ENCODE results near the gene TSPAN9. TPM values are rescaled to one million over a fixed set of nuclear protein-coding genes. Genes with fewer than 3 reads are reported as not detected.

TSPAN9 gene
- total and polyA plus RNA-seq, 4 donors = 7.1 to 50.6 (median 35.5) TPM

DNA sequence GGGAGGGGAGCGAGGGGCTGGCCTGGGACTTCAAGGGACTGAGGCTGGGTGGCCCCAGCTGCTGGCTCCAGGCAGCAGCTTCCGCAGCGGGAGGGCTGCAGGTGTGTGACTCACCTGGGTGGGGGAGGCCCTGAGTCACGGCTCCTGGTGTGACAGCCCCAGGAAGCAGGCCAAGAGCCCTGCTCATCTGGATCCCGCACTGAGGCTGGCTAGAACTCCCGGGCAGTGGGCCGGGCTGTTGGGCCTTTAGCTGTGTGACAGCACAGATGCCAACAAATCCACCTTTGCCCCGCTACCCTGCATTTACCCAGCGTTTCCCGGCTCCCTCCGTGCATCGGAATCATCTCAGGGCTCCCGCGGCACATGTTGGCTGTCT is 233.8 kb downstream of the TSPAN9 start:
- Histone ChIP-seq H3K4me1 (ENCODE audit: control insufficient read depth in 1 of 2, insufficient read depth in 2 of 2, low read length in 2 of 2) (no peaks in the 10 kb centered on the region), H3K36me3 (ENCODE audit: control insufficient read depth in 1 of 2, insufficient read depth in 2 of 2, low read length in 1 of 2) (no peaks in the 10 kb centered on the region), H3K9me3 (ENCODE audit: control insufficient read depth, low read length) (no peaks in the 10 kb centered on the region), H3K4me3 (ENCODE audit: low read length in 2 of 2) (no peak overlapping the region), H3K27ac (ENCODE audit: low read depth in 1 of 2, low read length in 2 of 2) (no peak overlapping the region), H3K27me3 (ENCODE audit: control insufficient read depth in 1 of 2, insufficient read depth in 2 of 2, low read length in 1 of 2) (no peaks in the 10 kb centered on the region)
- 73 to 81% methylated on average over 11 to 14 of the region's 14 CpGs for WGBS, 2 donors
- intact Hi-C loops (cut with DNase I) = no loop called here
- no peak for DNase-seq
- no peak for ATAC-seq (ENCODE audit: low FRiP score)

- DNase-seq (no peak), ATAC-seq (ENCODE audit: low FRiP score) (no peak)
- Histone ChIP-seq H3K27ac (ENCODE audit: low read depth in 1 of 2, low read length in 2 of 2) (no peak overlapping the region), H3K4me3 (ENCODE audit: low read length in 2 of 2) (no peak overlapping the region), H3K27me3 (ENCODE audit: control insufficient read depth in 1 of 2, insufficient read depth in 2 of 2, low read length in 1 of 2) (no peaks in the 10 kb centered on the region), H3K9me3 (ENCODE audit: control insufficient read depth, low read length) (no peaks in the 10 kb centered on the region), H3K4me1 (ENCODE audit: control insufficient read depth in 1 of 2, insufficient read depth in 2 of 2, low read length in 2 of 2) (no peaks in the 10 kb centered on the region), H3K36me3 (ENCODE audit: control insufficient read depth in 1 of 2, insufficient read depth in 2 of 2, low read length in 1 of 2) (no peaks in the 10 kb centered on the region)
- intact Hi-C loops (cut with DNase I) = no loop called here
- WGBS, 2 donors = 75 to 78% methylated on average over 14 of the region's 14 CpGs
These were observed 234.4 kb downstream of the TSPAN9 start for GRCh38 chr12:3311491-3312103.

DNA sequence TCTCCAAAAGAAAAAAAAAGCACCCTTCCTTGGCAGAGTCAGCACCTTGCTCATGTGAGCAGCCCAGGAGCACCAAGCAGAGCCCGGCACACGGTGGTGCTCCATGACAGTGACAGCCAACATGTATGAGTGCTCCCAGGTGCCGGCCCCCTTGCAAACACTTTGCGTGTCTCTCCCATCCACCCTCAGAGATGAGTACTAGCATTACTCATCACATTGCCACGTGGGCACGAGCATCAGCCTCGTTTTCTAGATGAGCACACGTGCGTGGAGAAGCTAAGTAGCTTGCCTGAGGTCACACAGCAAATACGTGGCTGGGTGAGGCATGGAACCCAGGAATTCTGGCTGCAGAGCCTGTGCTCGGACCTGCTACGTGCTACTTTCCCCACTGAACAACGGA is 235.9 kb downstream of the TSPAN9 start:
- 74% methylated on average over 13 of the region's 13 CpGs for WGBS, 2 donors
- ATAC-seq (ENCODE audit: low FRiP score) (no peak), DNase-seq (no peak)
- intact Hi-C loops (cut with DNase I) = no loop called here
- Histone ChIP-seq H3K4me1 (ENCODE audit: control insufficient read depth in 1 of 2, insufficient read depth in 2 of 2, low read length in 2 of 2) (no peaks in the 10 kb centered on the region), H3K36me3 (ENCODE audit: control insufficient read depth in 1 of 2, insufficient read depth in 2 of 2, low read length in 1 of 2) (no peaks in the 10 kb centered on the region), H3K4me3 (ENCODE audit: low read length in 2 of 2) (no peak overlapping the region), H3K27ac (ENCODE audit: low read depth in 1 of 2, low read length in 2 of 2) (no peak overlapping the region), H3K9me3 (ENCODE audit: control insufficient read depth, low read length) (no peaks in the 10 kb centered on the region), H3K27me3 (ENCODE audit: control insufficient read depth in 1 of 2, insufficient read depth in 2 of 2, low read length in 1 of 2) (no peaks in the 10 kb centered on the region)

GRCh38 chr12:3313675-3314663 is 236.8 kb downstream of the TSPAN9 start:
- ATAC-seq (ENCODE audit: low FRiP score) = no peak
- intact Hi-C loops (cut with DNase I) = no loop called here
- no peak for DNase-seq
- WGBS, 2 donors = 44 to 52% methylated on average over 13 of the region's 13 CpGs
- Histone ChIP-seq H3K4me3 (ENCODE audit: low read length in 2 of 2) (no peak overlapping the region), H3K4me1 (ENCODE audit: control insufficient read depth in 1 of 2, insufficient read depth in 2 of 2, low read length in 2 of 2) (no peaks in the 10 kb centered on the region), H3K36me3 (ENCODE audit: control insufficient read depth in 1 of 2, insufficient read depth in 2 of 2, low read length in 1 of 2) (no peaks in the 10 kb centered on the region), H3K27ac (ENCODE audit: low read depth in 1 of 2, low read length in 2 of 2) (no peak overlapping the region), H3K9me3 (ENCODE audit: control insufficient read depth, low read length) (no peaks in the 10 kb centered on the region), H3K27me3 (ENCODE audit: control insufficient read depth in 1 of 2, insufficient read depth in 2 of 2, low read length in 1 of 2) (no peaks in the 10 kb centered on the region)

- DNase-seq = no peak
- Histone ChIP-seq H3K27me3 (ENCODE audit: control insufficient read depth in 1 of 2, insufficient read depth in 2 of 2, low read length in 1 of 2) (no peaks in the 10 kb centered on the region), H3K36me3 (ENCODE audit: control insufficient read depth in 1 of 2, insufficient read depth in 2 of 2, low read length in 1 of 2) (no peaks in the 10 kb centered on the region), H3K4me3 (ENCODE audit: low read length in 2 of 2) (no peak overlapping the region), H3K27ac (ENCODE audit: low read depth in 1 of 2, low read length in 2 of 2) (no peak overlapping the region), H3K9me3 (ENCODE audit: control insufficient read depth, low read length) (no peaks in the 10 kb centered on the region), H3K4me1 (ENCODE audit: control insufficient read depth in 1 of 2, insufficient read depth in 2 of 2, low read length in 2 of 2) (no peaks in the 10 kb centered on the region)
- ATAC-seq (ENCODE audit: low FRiP score) = no peak
- intact Hi-C loops (cut with DNase I) = no loop called here
- WGBS, 2 donors = 5 to 12% methylated on average over 11 of the region's 11 CpGs
These were observed 238.1 kb downstream of the TSPAN9 start for GRCh38 chr12:3315201-3315661.

- Histone ChIP-seq H3K36me3 (ENCODE audit: control insufficient read depth in 1 of 2, insufficient read depth in 2 of 2, low read length in 1 of 2) (no peaks in the 10 kb centered on the region), H3K9me3 (ENCODE audit: control insufficient read depth, low read length) (no peaks in the 10 kb centered on the region), H3K4me3 (ENCODE audit: low read length in 2 of 2) (no peak overlapping the region), H3K4me1 (ENCODE audit: control insufficient read depth in 1 of 2, insufficient read depth in 2 of 2, low read length in 2 of 2) (no peaks in the 10 kb centered on the region), H3K27me3 (ENCODE audit: control insufficient read depth in 1 of 2, insufficient read depth in 2 of 2, low read length in 1 of 2) (no peaks in the 10 kb centered on the region), H3K27ac (ENCODE audit: low read depth in 1 of 2, low read length in 2 of 2) (no peak overlapping the region)
- 92 to 94% methylated on average over 12 of the region's 12 CpGs for WGBS, 2 donors
- no peak for DNase-seq
- ATAC-seq (ENCODE audit: low FRiP score) = no peak
- intact Hi-C loops (cut with DNase I) = no loop called here
These were observed 239.7 kb downstream of the TSPAN9 start for GRCh38 chr12:3316776-3317480.

GRCh38 chr12:3317481-3317815 is 240.3 kb downstream of the TSPAN9 start:
- 85 to 88% methylated on average over 4 of the region's 4 CpGs for WGBS, 2 donors

DNA sequence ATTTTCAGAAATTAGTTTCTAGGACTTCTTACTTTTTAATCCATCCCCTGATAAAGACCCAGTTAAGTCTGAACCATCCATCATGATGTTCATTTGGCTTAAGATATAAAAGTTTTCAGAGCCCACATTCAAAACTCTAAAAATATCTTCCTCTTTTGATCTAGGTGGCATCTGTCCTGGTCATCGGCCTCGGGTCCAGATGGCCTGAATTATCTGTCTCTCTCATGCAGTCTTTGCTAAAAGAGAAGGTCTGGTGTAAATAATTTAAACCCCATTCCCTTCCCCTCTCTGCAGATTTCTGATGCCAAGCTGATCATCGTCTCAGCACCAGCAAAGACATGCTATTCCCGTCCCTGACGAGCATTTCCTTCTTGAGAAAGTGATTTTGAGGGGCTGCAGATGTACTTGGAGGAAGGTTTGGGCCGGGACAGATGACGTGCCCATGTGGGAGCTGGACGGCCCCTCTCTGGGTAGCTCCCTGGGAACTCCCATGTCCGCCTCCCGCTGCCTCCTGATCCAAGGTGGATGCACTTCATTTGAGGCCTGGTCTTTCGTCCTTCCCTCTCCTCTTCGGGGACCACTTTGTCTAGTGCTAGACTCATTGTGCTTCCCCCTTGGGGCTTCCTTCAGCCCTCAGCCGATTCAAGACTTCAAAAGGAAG is 240.8 kb downstream of the TSPAN9 start:
- WGBS, 2 donors = 79 to 86% methylated on average over 13 of the region's 13 CpGs
- H3K9me3 ChIP-seq (ENCODE audit: control insufficient read depth, low read length) = no peaks in the 10 kb centered on the region
- H3K4me1 ChIP-seq (ENCODE audit: control insufficient read depth in 1 of 2, insufficient read depth in 2 of 2, low read length in 2 of 2) = no peaks in the 10 kb centered on the region
- H3K4me3 ChIP-seq (ENCODE audit: low read length in 2 of 2) = no peak overlapping the region
- intact Hi-C loops (cut with DNase I) = no loop called here
- no peak for DNase-seq
- ATAC-seq (ENCODE audit: low FRiP score) = no peak
- H3K27me3 ChIP-seq (ENCODE audit: control insufficient read depth in 1 of 2, insufficient read depth in 2 of 2, low read length in 1 of 2) = no peaks in the 10 kb centered on the region
- H3K27ac ChIP-seq (ENCODE audit: low read depth in 1 of 2, low read length in 2 of 2) = no peak overlapping the region
- no peaks in the 10 kb centered on the region for H3K36me3 ChIP-seq (ENCODE audit: control insufficient read depth in 1 of 2, insufficient read depth in 2 of 2, low read length in 1 of 2)

More at GRCh38 chr12:3317481-3317815, 240.3 kb downstream of the TSPAN9 start:
- ATAC-seq (ENCODE audit: low FRiP score) = no peak
- DNase-seq = no peak
- Histone ChIP-seq H3K9me3 (ENCODE audit: control insufficient read depth, low read length) (no peaks in the 10 kb centered on the region), H3K4me3 (ENCODE audit: low read length in 2 of 2) (no peak overlapping the region), H3K27ac (ENCODE audit: low read depth in 1 of 2, low read length in 2 of 2) (no peak overlapping the region), H3K4me1 (ENCODE audit: control insufficient read depth in 1 of 2, insufficient read depth in 2 of 2, low read length in 2 of 2) (no peaks in the 10 kb centered on the region), H3K36me3 (ENCODE audit: control insufficient read depth in 1 of 2, insufficient read depth in 2 of 2, low read length in 1 of 2) (no peaks in the 10 kb centered on the region), H3K27me3 (ENCODE audit: control insufficient read depth in 1 of 2, insufficient read depth in 2 of 2, low read length in 1 of 2) (no peaks in the 10 kb centered on the region)
- intact Hi-C loops (cut with DNase I) = no loop called here

Measured in aorta (tissue), 5 donors.